ENCODE measurements around the gene RBMS3.

DNA sequence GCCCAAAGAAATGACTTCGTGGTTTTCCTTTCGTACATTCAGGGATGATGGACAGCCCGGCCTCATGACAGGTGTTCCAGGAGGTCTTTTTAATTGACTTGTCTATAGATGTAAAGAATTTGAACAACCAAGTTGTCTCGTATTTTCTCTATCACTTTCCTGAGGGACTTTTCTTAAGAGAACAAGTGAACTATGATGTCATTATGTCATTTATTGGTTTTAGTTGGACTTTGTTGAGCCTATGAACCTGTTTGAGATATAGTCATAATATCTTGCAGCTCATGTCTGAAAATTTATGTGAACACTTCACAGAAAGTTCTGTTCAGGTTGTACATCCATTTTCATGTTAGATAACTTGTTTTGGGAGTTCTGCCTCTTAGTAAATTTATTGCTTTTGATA lies 89.2 kb downstream of the RBMS3 start:
- TF ChIP-seq CTCF (IDR thresholded peaks at IDR 0.05): no peak
- no peak for TF ChIP-seq EZH2 (IDR thresholded peaks at IDR 0.05)
- no peak for TF ChIP-seq EZH2phosphoT487 (IDR thresholded peaks at IDR 0.05)
